H1 (cell line): ENCODE data around the gene B9D2. TPM values are rescaled to one million over a fixed set of nuclear protein-coding genes. Genes with fewer than 3 reads are reported as not detected.

ENCODE experiments used
- CTCF ChIA-PET: fragments of 300-600 bp; sonication (Branson Sonifier 250); formaldehyde crosslinking; loops from one replicate; lab custom pipeline; 2021; ENCODE audit not compliant: partially characterized antibody; lab: Charles Lee
- POLR2A ChIA-PET: fragments of 300-600 bp; sonication (Branson Sonifier 250); formaldehyde crosslinking; loops from one replicate; lab custom pipeline; 2021; ENCODE audit warnings: inconsistent platforms; ENCODE audit not compliant: partially characterized antibody; lab: Charles Lee
- DNase-seq, 2 experiments: peaks; one replicate each; pipeline versions ENCODE4 v3.0.0 to v3.0.0-alpha.2; 2010 to 2022; ENCODE audit warnings: low spot score in 2 of 2, low read depth in 1 of 2, mixed read lengths in 1 of 2
- FAIRE-seq: peaks from 2 replicates; lab custom pipeline; 2011; peaks lifted over from hg19 to GRCh38; lab: Jason Lieb, UNC
- H2AFZ ChIP-seq: 2 replicates; pipeline ENCODE4 v1.8.1; 2012; ENCODE audit warnings: low read length, inconsistent platforms
- H2AK5ac ChIP-seq: 2 replicates; pipeline ENCODE4 v1.6.1; 2013; ENCODE audit warnings: low read depth, low read length
- H2BK120ac ChIP-seq: replicated peaks from 2 replicates; pipeline ENCODE3; 2013; ENCODE audit warnings: low read depth, low read length, inconsistent platforms
- H2BK12ac ChIP-seq: 2 replicates; pipeline ENCODE4 v1.6.1; 2013; ENCODE audit warnings: low read depth, low read length
- H2BK15ac ChIP-seq: 2 replicates; pipeline ENCODE4 v1.6.1; 2013; ENCODE audit warnings: low read length
- H2BK20ac ChIP-seq: 2 replicates; pipeline ENCODE4 v1.6.1; 2013; ENCODE audit warnings: low read length
- H2BK5ac ChIP-seq: 2 replicates; pipeline ENCODE4 v1.6.1; 2013; ENCODE audit warnings: low read depth, low read length
- H3K14ac ChIP-seq: 2 replicates; pipeline ENCODE4 v1.6.1; 2013; ENCODE audit warnings: inconsistent platforms; ENCODE audit not compliant: insufficient read length
- H3K18ac ChIP-seq: 2 replicates; pipeline ENCODE4 v1.6.1; 2013; ENCODE audit warnings: low read length; ENCODE audit errors: extremely low read depth
- H3K23ac ChIP-seq: 2 replicates; pipeline ENCODE4 v1.6.1; 2013; ENCODE audit warnings: inconsistent platforms; ENCODE audit not compliant: insufficient read length
- H3K23me2 ChIP-seq: 2 replicates; pipeline ENCODE4 v1.6.1; 2013; ENCODE audit warnings: low read depth, low read length
- H3K27ac ChIP-seq: 2 replicates; pipeline ENCODE4 v1.6.1; 2011; ENCODE audit warnings: low read depth, low read length, inconsistent platforms
- H3K27me3 ChIP-seq, 4 experiments: replicated peaks in 1 of 4; 1 replicate in 1 of 4; 2 replicates in 3 of 4; pipeline versions ENCODE4 v1.6.1 to v1.8.1; 2011 to 2013; ENCODE audit warnings: low read length in 3 of 4, mild to moderate bottlenecking in 3 of 4, inconsistent platforms in 2 of 4, mixed read lengths in 2 of 4, moderate library complexity in 1 of 4; ENCODE audit not compliant: control insufficient read depth in 3 of 4, insufficient read depth in 3 of 4; ENCODE audit errors: extremely low read depth in 1 of 4
- H3K36me3 ChIP-seq, 4 experiments: 2 replicates each; pipeline versions ENCODE4 v1.6.1 to v1.8.1; 2011 to 2013; ENCODE audit warnings: mild to moderate bottlenecking in 4 of 4, low read length in 3 of 4, moderate library complexity in 2 of 4, control low read depth in 1 of 4, inconsistent platforms in 1 of 4; ENCODE audit not compliant: insufficient read depth in 4 of 4, control insufficient read depth in 2 of 4
- H3K4ac ChIP-seq: replicated peaks from 2 replicates; pipeline ENCODE3; 2013; ENCODE audit warnings: low read length, low read depth, mixed read lengths, inconsistent platforms; ENCODE audit not compliant: insufficient read length
- H3K4me1 ChIP-seq, 4 experiments: replicated peaks in 1 of 4; 1 replicate in 1 of 4; 2 replicates in 3 of 4; pipeline versions ENCODE4 v1.6.1 to v1.8.1; 2011 to 2013; ENCODE audit warnings: low read length in 3 of 4, inconsistent platforms in 2 of 4, mixed read lengths in 1 of 4; ENCODE audit not compliant: insufficient read depth in 4 of 4, control insufficient read depth in 3 of 4
- H3K4me2 ChIP-seq, 2 experiments: 2 replicates each; pipeline versions ENCODE4 v1.6.1 to v1.8.1; 2011 to 2013; ENCODE audit warnings: low read depth in 2 of 2, low read length in 2 of 2, control low read depth in 1 of 2, inconsistent platforms in 1 of 2, mild to moderate bottlenecking in 1 of 2; ENCODE audit not compliant: insufficient read depth in 1 of 2
- H3K4me3 ChIP-seq, 4 experiments: fragments of 200-600, 300-600 bp in 1 of 4; sonication (generic), shearing (Covaris generic), sonication (Bioruptor Twin) in 1 of 4; 2 replicates each; pipeline versions ENCODE4 v1.5.1 to v1.8.1; 2011 to 2016; ENCODE audit warnings: low read length in 4 of 4, low read depth in 3 of 4, control low read depth in 2 of 4, inconsistent platforms in 2 of 4, mild to moderate bottlenecking in 2 of 4, mixed read lengths in 1 of 4, moderate library complexity in 1 of 4; ENCODE audit not compliant: insufficient read depth in 2 of 4; ENCODE audit errors: extremely low read depth in 1 of 4
- H3K56ac ChIP-seq: replicated peaks from 2 replicates; pipeline ENCODE3; 2013; ENCODE audit warnings: low read depth, mild to moderate bottlenecking, mixed read lengths, low read length, inconsistent platforms; ENCODE audit not compliant: insufficient read length
- H3K79me1 ChIP-seq: 2 replicates; pipeline ENCODE4 v1.6.1; 2013; ENCODE audit warnings: low read depth, low read length, control low read depth
- H3K79me2 ChIP-seq, 2 experiments: 2 replicates each; pipeline versions ENCODE4 v1.6.1 to v1.8.1; 2012 to 2013; ENCODE audit warnings: low read length in 2 of 2, mild to moderate bottlenecking in 2 of 2, inconsistent platforms in 1 of 2; ENCODE audit not compliant: insufficient read depth in 2 of 2, control insufficient read depth in 1 of 2
- H3K9ac ChIP-seq, 4 experiments: replicated peaks in 1 of 4; 1 replicate in 1 of 4; 2 replicates in 3 of 4; pipeline versions ENCODE4 v1.6.1 to v1.8.1; 2011 to 2013; ENCODE audit warnings: low read depth in 3 of 4, low read length in 3 of 4, control low read depth in 2 of 4, mild to moderate bottlenecking in 2 of 4, moderate library complexity in 2 of 4, inconsistent platforms in 1 of 4; ENCODE audit errors: extremely low read depth in 1 of 4
- H3K9me3 ChIP-seq, 2 experiments: 2 replicates each; pipeline versions ENCODE4 v1.6.1 to v1.8.1; 2012 to 2013; ENCODE audit warnings: mild to moderate bottlenecking in 2 of 2, moderate library complexity in 2 of 2, control low read depth in 1 of 2, inconsistent platforms in 1 of 2, low read depth in 1 of 2, low read length in 1 of 2, mixed read lengths in 1 of 2; ENCODE audit not compliant: insufficient read depth in 2 of 2
- H4K20me1 ChIP-seq, 2 experiments: replicated peaks in 1 of 2; 2 replicates each; pipeline versions ENCODE3 to v1.8.1; 2011 to 2013; ENCODE audit warnings: inconsistent platforms in 2 of 2, low read length in 2 of 2, mild to moderate bottlenecking in 1 of 2; ENCODE audit not compliant: insufficient read depth in 2 of 2, control insufficient read depth in 1 of 2
- H4K5ac ChIP-seq: 2 replicates; pipeline ENCODE4 v1.6.1; 2013; ENCODE audit warnings: low read length, low read depth, mixed read lengths, inconsistent platforms; ENCODE audit not compliant: insufficient read length
- H4K8ac ChIP-seq: 2 replicates; pipeline ENCODE4 v1.8.0; 2013; ENCODE audit warnings: mild to moderate bottlenecking, moderate library complexity, low read length, inconsistent platforms; ENCODE audit not compliant: insufficient read depth; ENCODE audit errors: extremely low read depth
- H4K91ac ChIP-seq: replicated peaks from 2 replicates; pipeline ENCODE3; 2013; ENCODE audit warnings: low read length, mixed read lengths, inconsistent platforms; ENCODE audit not compliant: insufficient read length
- ASH2L ChIP-seq: fragments of 200-600, 300-600 bp; sonication (generic); IDR thresholded peaks from one replicate; pipeline ENCODE4 v1.7.1; 2017; ENCODE audit warnings: low read length
- HDAC2 ChIP-seq, 2 experiments: fragments of 300-600 bp in 1 of 2; sonication (generic) in 1 of 2; IDR thresholded peaks; 2 replicates each; pipeline ENCODE4 v1.6.1; 2011 to 2012; ENCODE audit warnings: low read depth in 2 of 2, low read length in 2 of 2, mild to moderate bottlenecking in 2 of 2, moderate library complexity in 2 of 2, borderline replicate concordance in 1 of 2, inconsistent platforms in 1 of 2
- PHF8 ChIP-seq: fragments of 200-600 bp; sonication (generic); conservative IDR thresholded peaks from 2 replicates; pipeline ENCODE4 v1.7.1; 2012; ENCODE audit warnings: low read depth, mild to moderate bottlenecking, inconsistent platforms, low read length, moderate library complexity
- POLR2A ChIP-seq, 2 experiments: IDR thresholded peaks; 1 replicate in 1 of 2; 2 replicates in 1 of 2; pipeline ENCODE4 v1.6.1; 2011; ENCODE audit warnings: low read depth in 2 of 2, low read length in 2 of 2, mild to moderate bottlenecking in 2 of 2; ENCODE audit errors: control extremely low read depth in 1 of 2
- POU5F1 ChIP-seq: IDR thresholded peaks from 2 replicates; pipeline ENCODE4 v1.6.1; 2011; ENCODE audit warnings: low read depth, mild to moderate bottlenecking, low read length, moderate library complexity
- RXRA ChIP-seq: IDR thresholded peaks from 2 replicates; pipeline ENCODE4 v1.6.1; 2011; ENCODE audit warnings: low read depth, mild to moderate bottlenecking, low read length, moderate library complexity; ENCODE audit not compliant: insufficient read depth
- SIRT6 ChIP-seq: IDR thresholded peaks from one replicate; pipeline ENCODE4 v1.7.1; 2012; ENCODE audit warnings: low read length, inconsistent platforms
- SP1 ChIP-seq: IDR thresholded peaks from 2 replicates; pipeline ENCODE4 v1.6.1; 2011; ENCODE audit warnings: low read depth, low read length
- SUZ12 ChIP-seq: fragments of 200-600 bp; sonication (generic); IDR thresholded peaks from 2 replicates; pipeline ENCODE4 v1.6.1; 2012; ENCODE audit warnings: mild to moderate bottlenecking, inconsistent platforms, low read length, moderate library complexity, mixed read lengths
- WGBS, 2 experiments: shearing (Covaris generic) in 1 of 2; methylation state at CpG; one replicate each; pipeline versions ENCODE4 v1.1.6 to v1.1.7; 2013 to 2015; ENCODE audit warnings: low lambda C conversion rate in 2 of 2, mixed read lengths in 2 of 2, inconsistent platforms in 1 of 2, low coverage in 1 of 2, missing lambda C conversion rate in 1 of 2; ENCODE audit not compliant: insufficient replicate concordance in 2 of 2, insufficient coverage in 1 of 2, insufficient read length in 1 of 2; ENCODE audit errors: extremely low coverage in 1 of 2, missing lambda C conversion rate in 1 of 2; 5-methylcytosine and 5-hydroxymethylcytosine counted together
- polyA plus RNA-seq, 7 experiments: library from polyadenylated mRNA; depleted of rRNA in 3 of 7; stranded (reverse) in 5 of 7; unstranded in 2 of 7; fragments of >200 nt in 5 of 7; fragments of 200-250 nt in 2 of 7; gene quantifications; 1 replicate in 5 of 7; 2 replicates in 1 of 7; 4 replicates in 1 of 7; pipeline versions ENCODE4 v1.2.1 to v1.2.3, GENCODE V29; 2011 to 2013; ENCODE audit warnings: missing spikeins in 2 of 7, mixed read lengths in 2 of 7
- total RNA-seq: library from RNA; stranded (reverse); fragmentation: NEBNext Ultra II Directional; extraction: Animal tissue kit (Norgen Biotek cat#: 25700); gene quantifications from 2 replicates; pipeline ENCODE4 v1.2.1, GENCODE V29; 2021

The B9D2 gene
- total and polyA plus RNA-seq, 2 of the 8 experiments (the other 6 are each of a cell fraction or from before 2014, with no cell fraction given), result 4.9 to 6.3 TPM

GRCh38 chr19:41373993-41374392 lies 10.0 kb upstream of the B9D2 start:
- Histone ChIP-seq H4K91ac (no peak overlapping the region), H3K9ac (no peak overlapping the region), H2BK120ac (no peak overlapping the region), H4K5ac (no peak overlapping the region), H2AFZ (no peak overlapping the region), H3K56ac (no peak overlapping the region), H3K4ac (no peak overlapping the region), H2BK5ac (no peak overlapping the region), H2BK20ac (no peak overlapping the region), H3K23ac (no peak overlapping the region), H3K79me2 (no peaks in the 10 kb centered on the region), H3K79me1 (no peaks in the 10 kb centered on the region), H2BK12ac (no peak overlapping the region), H2BK15ac (no peak overlapping the region), H3K27ac (no peak overlapping the region), H3K14ac (no peak overlapping the region), H3K23me2 (peaks cover 12% of the 10 kb centered on the region), H3K27me3 (peaks cover 0 to 9% (median 2%) of the 10 kb centered on the region in 4 experiments; a peak in 4 of 7 replicates), H3K4me1 (peaks cover 0 to 5% (median 4%) of the 10 kb centered on the region in 4 experiments; a peak in 5 of 7 replicates), H2AK5ac (no peak overlapping the region), H3K9me3 (no peaks in the 10 kb centered on the region), H3K18ac (no peak overlapping the region), H3K4me2 (no peak overlapping the region), H3K4me3 (no peak overlapping the region), H4K8ac (peak overlapping the region; percentile 28), H4K20me1 (no peaks in the 10 kb centered on the region), H3K36me3 (no peaks in the 10 kb centered on the region)
- POLR2A ChIA-PET, result interaction anchor here (1.5 to 2.2 kb wide), 2 partner anchors 8 to 10 kb away, joined by 3 to 8 read pairs; partner anchors contain the start of gene B9D2
- TF ChIP-seq SP1, result no peak
- no peak for TF ChIP-seq SIRT6
- no peak for TF ChIP-seq ASH2L
- no peak for TF ChIP-seq POLR2A (IDR thresholded peaks at IDR 0.05; ENCODE audit: control extremely low read depth in 1 of 2, low read depth in 2 of 2, low read length in 2 of 2)
- TF ChIP-seq POU5F1, result no peak
- no peak for TF ChIP-seq RXRA
- TF ChIP-seq SUZ12, result no peak
- no peak for TF ChIP-seq PHF8
- TF ChIP-seq HDAC2 (IDR thresholded peaks at IDR 0.05; ENCODE audit: borderline replicate concordance in 1 of 2, low read depth in 2 of 2, low read length in 2 of 2), result no peak
- CTCF ChIA-PET, result interaction anchor here (1.8 kb wide), 1 partner anchor 10 kb away, joined by 4 read pairs; the partner anchor contains the start of gene B9D2
- DNase-seq (no peak), FAIRE-seq (no peak)
- 92% methylated on average over 12 of the region's 12 CpGs; no CpG with 5 or more reads in 1 of the 2 experiments for WGBS, 2 experiments
